ENCODE data around the gene PRAMEF1.

- TF ChIP-seq POLR2A (IDR thresholded peaks at IDR 0.05; ENCODE audit: low read depth, low read length) (no peak), TAF1 (IDR thresholded peaks at IDR 0.05; ENCODE audit: borderline replicate concordance, low read depth, low read length) (no peak)
Measured at GRCh38 chr1:12774801-12775345, 16.3 kb upstream of the PRAMEF1 start.
